ENCODE results near the gene MRPL42. TPM values are rescaled to one million over a fixed set of nuclear protein-coding genes. Genes with fewer than 3 reads are reported as not detected.

MRPL42 gene
- total RNA-seq, 1 experiment from 2014 or later, result 108 TPM

- Histone ChIP-seq H2AFZ (ENCODE audit: low read length) (no peak overlapping the region), H4K5ac (ENCODE audit: insufficient read length, low read depth, low read length) (no peak overlapping the region), H2BK15ac (ENCODE audit: low read depth, low read length) (no peak overlapping the region), H2BK12ac (ENCODE audit: insufficient read length, low read depth, low read length) (no peak overlapping the region), H3K79me1 (ENCODE audit: insufficient read depth, low read depth, low read length, poor library complexity, severe bottlenecking) (peaks cover 4% of the 10 kb centered on the region), H3K27me3 (ENCODE audit: insufficient read depth, low read length) (no peaks in the 10 kb centered on the region), H3K27ac (ENCODE audit: insufficient read length, low read depth, low read length) (no peak overlapping the region), H3K4ac (ENCODE audit: low read depth, low read length) (no peak overlapping the region), H3K14ac (ENCODE audit: insufficient read depth, low read length) (no peak overlapping the region), H3K23ac (ENCODE audit: insufficient read length, low read depth, low read length) (no peak overlapping the region), H3K23me2 (ENCODE audit: insufficient read length, low read depth, low read length, poor library complexity, severe bottlenecking) (no peaks in the 10 kb centered on the region), H4K8ac (replicated peaks; ENCODE audit: insufficient read length, low read depth, low read length) (no peak overlapping the region), H3K56ac (ENCODE audit: insufficient read length, low read depth, low read length) (no peak overlapping the region), H4K20me1 (ENCODE audit: control insufficient read depth, insufficient read depth, insufficient read length) (no peaks in the 10 kb centered on the region), H2BK20ac (ENCODE audit: low read depth, low read length, poor library complexity, severe bottlenecking) (no peak overlapping the region), H3K9me3 (ENCODE audit: control insufficient read depth, low read depth, low read length) (no peaks in the 10 kb centered on the region), H3K18ac (ENCODE audit: insufficient read length, low read depth, low read length) (no peak overlapping the region), H2BK120ac (ENCODE audit: low read depth, low read length, poor library complexity, severe bottlenecking) (no peak overlapping the region), H3K4me1 (ENCODE audit: insufficient read depth, low read length) (peaks cover 4% of the 10 kb centered on the region), H4K91ac (ENCODE audit: insufficient read length, low read depth, low read length) (no peak overlapping the region), H3K4me2 (ENCODE audit: insufficient read depth, insufficient read length, low read length) (no peak overlapping the region), H3T11ph (ENCODE audit: low read length) (no peak overlapping the region), H2BK5ac (ENCODE audit: insufficient read length, low read length) (no peak overlapping the region), H3K79me2 (ENCODE audit: insufficient read depth, low read length) (peaks cover 75% of the 10 kb centered on the region; the same call in 1 of the 2 replicates), H2AK5ac (ENCODE audit: insufficient read length, low read length) (no peak overlapping the region), H3K9ac (ENCODE audit: extremely low read depth, insufficient read length, low read length) (no peak overlapping the region)
- TF ChIP-seq, protein P1, sequence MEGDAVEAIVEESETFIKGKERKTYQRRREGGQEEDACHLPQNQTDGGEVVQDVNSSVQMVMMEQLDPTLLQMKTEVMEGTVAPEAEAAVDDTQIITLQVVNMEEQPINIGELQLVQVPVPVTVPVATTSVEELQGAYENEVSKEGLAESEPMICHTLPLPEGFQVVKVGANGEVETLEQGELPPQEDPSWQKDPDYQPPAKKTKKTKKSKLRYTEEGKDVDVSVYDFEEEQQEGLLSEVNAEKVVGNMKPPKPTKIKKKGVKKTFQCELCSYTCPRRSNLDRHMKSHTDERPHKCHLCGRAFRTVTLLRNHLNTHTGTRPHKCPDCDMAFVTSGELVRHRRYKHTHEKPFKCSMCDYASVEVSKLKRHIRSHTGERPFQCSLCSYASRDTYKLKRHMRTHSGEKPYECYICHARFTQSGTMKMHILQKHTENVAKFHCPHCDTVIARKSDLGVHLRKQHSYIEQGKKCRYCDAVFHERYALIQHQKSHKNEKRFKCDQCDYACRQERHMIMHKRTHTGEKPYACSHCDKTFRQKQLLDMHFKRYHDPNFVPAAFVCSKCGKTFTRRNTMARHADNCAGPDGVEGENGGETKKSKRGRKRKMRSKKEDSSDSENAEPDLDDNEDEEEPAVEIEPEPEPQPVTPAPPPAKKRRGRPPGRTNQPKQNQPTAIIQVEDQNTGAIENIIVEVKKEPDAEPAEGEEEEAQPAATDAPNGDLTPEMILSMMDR (conservative IDR thresholded peaks at IDR 0.05), result no peak
- H3K9me3 Mint-ChIP-seq, result no peaks in the 10 kb centered on the region
- H3K4me1 Mint-ChIP-seq, result peaks cover 27 to 29% of the 10 kb centered on the region in 2 experiments
- H3K27ac Mint-ChIP-seq, result no peak overlapping the region; a peak in 1 of 7 replicates
- no peak overlapping the region for H3K4me3 Mint-ChIP-seq
- no CpG with 5 or more reads among the region's 1 CpG for WGBS (ENCODE audit: extremely low coverage, insufficient read length, low lambda C conversion rate)
- DNase-seq, result no peak
- H3K36me3 Mint-ChIP-seq (ENCODE audit: insufficient read depth in 1 of 3, low read depth in 3 of 3), result peaks cover 1 to 7% (median 2%) of the 10 kb centered on the region in 3 experiments; a peak in 4 of 7 replicates
- H3K27me3 Mint-ChIP-seq (ENCODE audit: low read depth), result no peaks in the 10 kb centered on the region
Measured at GRCh38 chr12:93429448-93429847, 37.9 kb upstream of the MRPL42 start.

Data from H9 (cell line).